AG04450 (cell line): ENCODE results near the gene NLGN4X. TPM values are rescaled to one million over a fixed set of nuclear protein-coding genes. Genes with fewer than 3 reads are reported as not detected.

Experiments
- CTCF ChIA-PET: fragments of 300-600, 350-600 bp; formaldehyde crosslinking; extraction: SDS; loops from one replicate; lab custom pipeline; 2022; ENCODE audit warnings: antibody characterized with exemption, inconsistent platforms; lab: Charles Lee
- POLR2A ChIA-PET: fragments of 350-600 bp; formaldehyde crosslinking; extraction: SDS; loops from one replicate; lab custom pipeline; 2021; ENCODE audit warnings: antibody characterized with exemption, inconsistent platforms; lab: Yijun Ruan, JAX
- DNase-seq: peaks from one replicate; pipeline ENCODE4 v3.0.0-alpha.2; 2011; ENCODE audit warnings: low read depth, low spot score
- H3K27ac ChIP-seq: one replicate; pipeline ENCODE4 v1.5.1; 2012; ENCODE audit warnings: low read depth, low read length, control low read depth
- H3K27me3 ChIP-seq: one replicate; pipeline ENCODE4 v1.6.0; 2012; ENCODE audit warnings: low read length; ENCODE audit not compliant: control insufficient read depth, insufficient read depth
- H3K4me3 ChIP-seq: 2 replicates; pipeline ENCODE4 v1.5.1; 2011; ENCODE audit warnings: mild to moderate bottlenecking, low read depth, low read length, control low read depth
- H3K9me3 ChIP-seq: 2 replicates; pipeline ENCODE4 v1.5.1; 2012; ENCODE audit warnings: low read length; ENCODE audit not compliant: control insufficient read depth, insufficient read depth
- polyA minus RNA-seq: library from RNA; depleted of rRNA, polyadenylated mRNA; stranded (reverse); fragments of >200 nt; gene quantifications from 2 replicates; pipeline ENCODE4 v1.2.3, GENCODE V29; 2011; rRNA and poly(A)+ RNA removed
- polyA plus RNA-seq: library from polyadenylated mRNA; depleted of rRNA; stranded (reverse); fragments of >200 nt; gene quantifications from 2 replicates; pipeline ENCODE4 v1.2.3, GENCODE V29; 2011; rRNA removed
- TF ChIP-seq, protein P1 (sequence below): IDR thresholded peaks from 2 replicates; pipeline ENCODE4 v1.5.1; 2011; ENCODE audit warnings: low read depth, low read length, control low read depth, inconsistent platforms

Gene NLGN4X
- polyA plus RNA-seq (not detected in 2 replicates), polyA minus RNA-seq (not detected in 2 replicates)

- POLR2A ChIA-PET: no interaction called here
- TF ChIP-seq, protein P1, sequence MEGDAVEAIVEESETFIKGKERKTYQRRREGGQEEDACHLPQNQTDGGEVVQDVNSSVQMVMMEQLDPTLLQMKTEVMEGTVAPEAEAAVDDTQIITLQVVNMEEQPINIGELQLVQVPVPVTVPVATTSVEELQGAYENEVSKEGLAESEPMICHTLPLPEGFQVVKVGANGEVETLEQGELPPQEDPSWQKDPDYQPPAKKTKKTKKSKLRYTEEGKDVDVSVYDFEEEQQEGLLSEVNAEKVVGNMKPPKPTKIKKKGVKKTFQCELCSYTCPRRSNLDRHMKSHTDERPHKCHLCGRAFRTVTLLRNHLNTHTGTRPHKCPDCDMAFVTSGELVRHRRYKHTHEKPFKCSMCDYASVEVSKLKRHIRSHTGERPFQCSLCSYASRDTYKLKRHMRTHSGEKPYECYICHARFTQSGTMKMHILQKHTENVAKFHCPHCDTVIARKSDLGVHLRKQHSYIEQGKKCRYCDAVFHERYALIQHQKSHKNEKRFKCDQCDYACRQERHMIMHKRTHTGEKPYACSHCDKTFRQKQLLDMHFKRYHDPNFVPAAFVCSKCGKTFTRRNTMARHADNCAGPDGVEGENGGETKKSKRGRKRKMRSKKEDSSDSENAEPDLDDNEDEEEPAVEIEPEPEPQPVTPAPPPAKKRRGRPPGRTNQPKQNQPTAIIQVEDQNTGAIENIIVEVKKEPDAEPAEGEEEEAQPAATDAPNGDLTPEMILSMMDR: no peak
- no peak for DNase-seq
- no peak within 1 kb of the TSS for H3K4me3 ChIP-seq
- CTCF ChIA-PET: no interaction called here
- no peak within 1 kb of the TSS for H3K27ac ChIP-seq
- peaks cover 17% of the 10 kb centered on the region for H3K9me3 ChIP-seq
- no peaks in the 10 kb centered on the region for H3K27me3 ChIP-seq
Measured at GRCh38 chrX:6228720-6229119, at the start of gene NLGN4X. Gene NLGN4X (minus strand): TSS chrX:6228867. CDS start chrX:6151466, 77,401 bp downstream.

DNA sequence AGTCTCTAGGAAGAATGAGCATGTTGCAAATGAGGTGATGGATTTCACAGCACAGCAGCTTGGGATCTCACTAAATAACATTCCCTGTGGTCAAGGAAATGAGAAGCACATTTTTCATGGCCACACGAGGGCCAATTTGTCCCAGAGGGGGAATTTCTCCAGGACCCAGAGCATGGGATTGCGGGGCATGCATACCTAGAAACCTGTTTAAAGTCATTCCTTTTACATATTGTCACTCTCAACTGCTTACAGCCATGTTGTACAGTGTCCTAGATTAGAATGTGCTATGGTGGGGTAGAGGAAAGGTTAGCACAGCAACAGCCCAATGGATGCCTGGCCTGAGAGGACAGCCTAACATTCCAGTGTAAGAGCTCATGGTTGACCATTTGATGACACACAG lies 37.4 kb upstream of the NLGN4X start:
- Histone ChIP-seq H3K9me3 (peaks cover 5% of the 10 kb centered on the region; the same call in 1 of the 2 replicates), H3K4me3 (no peak overlapping the region), H3K27me3 (no peaks in the 10 kb centered on the region), H3K27ac (no peak overlapping the region)
- TF ChIP-seq, protein P1: no peak
- ChIA-PET POLR2A (no interaction called here), CTCF (no interaction called here)
- no peak for DNase-seq

- Histone ChIP-seq H3K27me3 (no peaks in the 10 kb centered on the region), H3K9me3 (peaks cover 5% of the 10 kb centered on the region; the same call in 1 of the 2 replicates), H3K4me3 (no peak overlapping the region), H3K27ac (no peak overlapping the region)
- no peak for DNase-seq
- CTCF ChIA-PET: no interaction called here
- POLR2A ChIA-PET: no interaction called here
- TF ChIP-seq, protein P1: no peak
Measured at GRCh38 chrX:6262959-6263358, 34.3 kb upstream of the NLGN4X start.

- CTCF ChIA-PET: no interaction called here
- POLR2A ChIA-PET: no interaction called here
- TF ChIP-seq, protein P1: no peak
- Histone ChIP-seq H3K27ac (no peak overlapping the region), H3K9me3 (peaks cover 5% of the 10 kb centered on the region), H3K27me3 (no peaks in the 10 kb centered on the region), H3K4me3 (no peak overlapping the region)
- DNase-seq: no peak
Measured at GRCh38 chrX:6257025-6257424, 28.4 kb upstream of the NLGN4X start.

- H3K27ac ChIP-seq: no peak overlapping the region
- TF ChIP-seq, protein P1: no peak
- H3K27me3 ChIP-seq: no peaks in the 10 kb centered on the region
- DNase-seq: no peak
- H3K4me3 ChIP-seq: no peak overlapping the region
- no peaks in the 10 kb centered on the region; the same call in 1 of the 2 replicates for H3K9me3 ChIP-seq
- ChIA-PET POLR2A (no interaction called here), CTCF (no interaction called here)
Measured at GRCh38 chrX:6244666-6245065, 16.0 kb upstream of the NLGN4X start.
